SK-N-MC (cell line): ENCODE data around the gene TCF3.

ENCODE experiments used
- DNase-seq: peaks from one replicate; pipeline ENCODE4 v3.0.0-alpha.2; 2011; ENCODE audit warnings: low read depth, low spot score
- H3K27ac ChIP-seq: fragments of 200-600 bp; sonication (generic); 2 replicates; pipeline ENCODE4 v1.5.1; 2016; ENCODE audit warnings: mixed run types
- H3K36me3 ChIP-seq: fragments of 200-600 bp; sonication (generic); 2 replicates; pipeline ENCODE4 v1.6.1; 2017; ENCODE audit warnings: antibody characterized with exemption, low read length, mixed read lengths; ENCODE audit not compliant: insufficient read depth
- H3K4me3 ChIP-seq: fragments of 200-600 bp; sonication (generic); 2 replicates; pipeline ENCODE4 v1.5.1; 2016
- H3K9ac ChIP-seq: fragments of 200-600 bp; sonication (generic); 2 replicates; pipeline ENCODE4 v1.8.0; 2017; ENCODE audit warnings: mixed run types, mixed read lengths; ENCODE audit not compliant: insufficient read length
- H3K9me3 ChIP-seq: fragments of 200-600 bp; sonication (generic); 2 replicates; pipeline ENCODE4 v1.6.1; 2017; ENCODE audit warnings: low read depth, mild to moderate bottlenecking, antibody characterized with exemption, low read length, moderate library complexity, mixed read lengths
- EZH2 ChIP-seq: fragments of 200-600 bp; sonication (generic); IDR thresholded peaks from one replicate; pipeline ENCODE4 v1.6.1; 2017; ENCODE audit warnings: antibody characterized with exemption
- FOXP2 ChIP-seq: optimal IDR thresholded peaks from 2 replicates; pipeline ENCODE3; 2011; ENCODE audit warnings: mild to moderate bottlenecking, moderate library complexity; ENCODE audit not compliant: insufficient read depth; ENCODE audit errors: extremely low read length, control extremely low read depth
- POLR2AphosphoS5 ChIP-seq: IDR thresholded peaks from 2 replicates; pipeline ENCODE4 v1.6.1; 2012; ENCODE audit warnings: mild to moderate bottlenecking, low read depth, low read length, borderline replicate concordance

TCF3 gene

GRCh38 chr19:1661995-1662394 is 9.6 kb upstream of the TCF3 start:
- no peak overlapping the region for H3K27ac ChIP-seq
- no peak overlapping the region for H3K9ac ChIP-seq
- DNase-seq: no peak
- H3K4me3 ChIP-seq: no peak overlapping the region
- no peak for TF ChIP-seq EZH2
- no peak for TF ChIP-seq FOXP2
- no peak for TF ChIP-seq POLR2AphosphoS5
- no peaks in the 10 kb centered on the region for H3K36me3 ChIP-seq
- no peaks in the 10 kb centered on the region for H3K9me3 ChIP-seq

- TF ChIP-seq FOXP2 (no peak), POLR2AphosphoS5 (no peak), EZH2 (no peak)
- no peak for DNase-seq
- Histone ChIP-seq H3K27ac (no peak overlapping the region), H3K9ac (no peak overlapping the region), H3K4me3 (no peak overlapping the region), H3K36me3 (no peaks in the 10 kb centered on the region), H3K9me3 (no peaks in the 10 kb centered on the region)
These were observed 6.6 kb upstream of the TCF3 start for GRCh38 chr19:1659084-1659427.

- no peak overlapping the region for H3K27ac ChIP-seq
- H3K9ac ChIP-seq: no peak overlapping the region
- no peaks in the 10 kb centered on the region for H3K9me3 ChIP-seq
- TF ChIP-seq FOXP2: no peak
- TF ChIP-seq EZH2: no peak
- TF ChIP-seq POLR2AphosphoS5: no peak
- H3K36me3 ChIP-seq: no peaks in the 10 kb centered on the region
- no peak for DNase-seq
- no peak overlapping the region for H3K4me3 ChIP-seq
These were observed 6.0 kb upstream of the TCF3 start for GRCh38 chr19:1658150-1659083.

- Histone ChIP-seq H3K36me3 (no peaks in the 10 kb centered on the region), H3K9ac (no peak overlapping the region), H3K9me3 (no peaks in the 10 kb centered on the region), H3K4me3 (no peak overlapping the region), H3K27ac (no peak overlapping the region)
- no peak for TF ChIP-seq EZH2
- TF ChIP-seq POLR2AphosphoS5: no peak
- no peak for TF ChIP-seq FOXP2
- no peak for DNase-seq
These were observed 5.3 kb upstream of the TCF3 start for GRCh38 chr19:1657746-1658145.

GRCh38 chr19:1656988-1657536 is 4.6 kb upstream of the TCF3 start:
- no peaks in the 10 kb centered on the region for H3K9me3 ChIP-seq
- H3K36me3 ChIP-seq: no peaks in the 10 kb centered on the region
- no peak for DNase-seq
- no peak overlapping the region for H3K27ac ChIP-seq
- no peak overlapping the region for H3K4me3 ChIP-seq
- H3K9ac ChIP-seq: no peak overlapping the region
- no peak for TF ChIP-seq EZH2
- TF ChIP-seq FOXP2: no peak
- no peak for TF ChIP-seq POLR2AphosphoS5

GRCh38 chr19:1655987-1656608 is 3.7 kb upstream of the TCF3 start:
- H3K9ac ChIP-seq: no peak overlapping the region
- H3K4me3 ChIP-seq: no peak overlapping the region
- H3K27ac ChIP-seq: no peak overlapping the region
- H3K9me3 ChIP-seq: no peaks in the 10 kb centered on the region
- H3K36me3 ChIP-seq: no peaks in the 10 kb centered on the region
- no peak for DNase-seq
- TF ChIP-seq FOXP2 (no peak), EZH2 (no peak), POLR2AphosphoS5 (no peak)

- no peak for DNase-seq
- no peak overlapping the region for H3K9ac ChIP-seq
- TF ChIP-seq FOXP2: no peak
- no peak for TF ChIP-seq POLR2AphosphoS5
- TF ChIP-seq EZH2: no peak
- no peak overlapping the region for H3K4me3 ChIP-seq
- H3K9me3 ChIP-seq: no peaks in the 10 kb centered on the region
- H3K27ac ChIP-seq: no peak overlapping the region
- H3K36me3 ChIP-seq: no peaks in the 10 kb centered on the region
These were observed 2.9 kb upstream of the TCF3 start for GRCh38 chr19:1655131-1655981.
